GM12878 (cell line): ENCODE data around the gene ACTN2. TPM values are rescaled to one million over a fixed set of nuclear protein-coding genes. Genes with fewer than 3 reads are reported as not detected.
"Not testable (repeated sequence)": the region's sequence is repeated elsewhere in the genome, so short reads cannot be mapped to it uniquely, and the experiment has no call there.

Experiments
- ATAC-seq: fragments of 200-7000 bp; cut with Tn5 transposase; 3 replicates; pipeline ENCODE4 v1.9.1; 2020; ENCODE audit warnings: mild to moderate bottlenecking, moderate library complexity
- BruUV-seq: library from RNA; stranded (reverse); fragments of 400-500 nt; replicated peaks from 2 replicates; lab custom pipeline; 2021; lab: Mats Ljungman, UMichigan
- CTCF ChIA-PET: fragments of 300-600 bp; sonication (Branson Sonifier 250); formaldehyde crosslinking; extraction: SDS; loops from one replicate; lab custom pipeline; 2021; ENCODE audit warnings: inconsistent platforms; lab: Yijun Ruan, JAX
- POLR2A ChIA-PET: fragments of 350-600 bp; formaldehyde crosslinking; extraction: SDS; loops from one replicate; lab custom pipeline; 2021; ENCODE audit warnings: inconsistent platforms; lab: Charles Lee
- RAD21 ChIA-PET: fragments of 300-600 bp; sonication (Branson Sonifier 250); formaldehyde crosslinking; loops from one replicate; lab custom pipeline; 2023; ENCODE audit warnings: antibody characterized with exemption; ENCODE audit not compliant: unreplicated experiment; lab: Charles Lee
- SMC1A ChIA-PET: fragments of 300-600 bp; sonication (Branson Sonifier 250); formaldehyde crosslinking; loops from one replicate; lab custom pipeline; 2023; ENCODE audit not compliant: unreplicated experiment, uncharacterized antibody; lab: Charles Lee
- DNase-seq: peaks from one replicate; pipeline ENCODE4 v3.0.0-alpha.2; 2011; ENCODE audit warnings: low read depth, low spot score
- FAIRE-seq: peaks from 3 replicates; lab custom pipeline; 2011; peaks lifted over from hg19 to GRCh38; lab: Jason Lieb, UNC
- H2AFZ ChIP-seq: 2 replicates; pipeline ENCODE4 v1.6.0; 2011; ENCODE audit warnings: low read depth, low read length, control low read depth; ENCODE audit not compliant: control insufficient read depth
- H3K27ac ChIP-seq: 2 replicates; pipeline ENCODE4 v1.5.1; 2011; ENCODE audit warnings: control low read depth; ENCODE audit not compliant: control insufficient read depth, insufficient read depth
- H3K27me3 ChIP-seq, 2 experiments: replicated peaks in 1 of 2; 2 replicates each; pipeline versions ENCODE4 v1.6.0 to v1.6.1; 2011; ENCODE audit warnings: low read length in 1 of 2; ENCODE audit not compliant: control insufficient read depth in 2 of 2, insufficient read depth in 2 of 2
- H3K36me3 ChIP-seq, 2 experiments: 2 replicates each; pipeline ENCODE4 v1.5.1; 2011; ENCODE audit warnings: low read length in 1 of 2; ENCODE audit not compliant: control insufficient read depth in 2 of 2, insufficient read depth in 2 of 2
- H3K4me1 ChIP-seq: 2 replicates; pipeline ENCODE4 v1.6.1; 2011; ENCODE audit warnings: mild to moderate bottlenecking, low read length, moderate library complexity, mixed read lengths; ENCODE audit not compliant: control insufficient read depth, insufficient read depth
- H3K4me2 ChIP-seq: 2 replicates; pipeline ENCODE4 v1.6.0; 2011; ENCODE audit warnings: control low read depth; ENCODE audit not compliant: control insufficient read depth, insufficient read depth
- H3K4me3 ChIP-seq: fragments of 200-600 bp; sonication (generic); 2 replicates; pipeline ENCODE4 v1.5.1; 2016
- H3K79me2 ChIP-seq: 2 replicates; pipeline ENCODE4 v1.6.0; 2011; ENCODE audit warnings: low read length; ENCODE audit not compliant: control insufficient read depth, insufficient read depth
- H3K9ac ChIP-seq: 2 replicates; pipeline ENCODE4 v1.8.0; 2011; ENCODE audit warnings: low read length, control low read depth, mixed read lengths; ENCODE audit not compliant: control insufficient read depth, insufficient read depth
- H3K9me3 ChIP-seq: replicated peaks from 3 replicates; pipeline ENCODE4 v1.5.1; 2011; ENCODE audit warnings: mild to moderate bottlenecking, low read length; ENCODE audit not compliant: control insufficient read depth, insufficient read depth
- H4K20me1 ChIP-seq: 2 replicates; pipeline ENCODE4 v1.6.0; 2011; ENCODE audit not compliant: control insufficient read depth, insufficient read depth
- ASH2L ChIP-seq: fragments of 300-600, 200-600 bp; sonication (generic); IDR thresholded peaks from 2 replicates; pipeline ENCODE4 v1.6.1; 2017; ENCODE audit warnings: low read depth, mild to moderate bottlenecking, borderline replicate concordance
- FOXK2 ChIP-seq: fragments of 450-650 bp; IDR thresholded peaks from 2 replicates; pipeline ENCODE4 v1.6.1; 2017; ENCODE audit warnings: mild to moderate bottlenecking, moderate library complexity
- GABPA ChIP-seq: IDR thresholded peaks from 2 replicates; pipeline ENCODE4 v1.6.1; 2014; ENCODE audit warnings: antibody characterized with exemption, low read depth, mild to moderate bottlenecking, inconsistent platforms
- IRF4 ChIP-seq: IDR thresholded peaks from 2 replicates; pipeline ENCODE4 v1.6.1; 2011; ENCODE audit warnings: low read depth, low read length
- NBN ChIP-seq: fragments of 450-650 bp; IDR thresholded peaks from 2 replicates; pipeline ENCODE4 v1.6.1; 2016
- PBX3 ChIP-seq: IDR thresholded peaks from 2 replicates; pipeline ENCODE4 v1.6.1; 2011; ENCODE audit warnings: mild to moderate bottlenecking, low read depth, low read length, moderate library complexity; ENCODE audit not compliant: insufficient replicate concordance
- PML ChIP-seq: IDR thresholded peaks from 2 replicates; pipeline ENCODE4 v1.6.1; 2012; ENCODE audit warnings: low read length, inconsistent platforms
- SP1 ChIP-seq: IDR thresholded peaks from one replicate; pipeline ENCODE4 v1.6.1; 2011; ENCODE audit warnings: low read depth, low read length
- TCF3 ChIP-seq: IDR thresholded peaks from 2 replicates; pipeline ENCODE4 v1.6.1; 2012; ENCODE audit warnings: low read depth, mild to moderate bottlenecking, low read length, borderline replicate concordance; ENCODE audit not compliant: insufficient read depth
- WGBS: methylation state at CpG from one replicate; pipeline ENCODE4 v1.1.6; 2016; ENCODE audit warnings: low lambda C conversion rate; ENCODE audit not compliant: insufficient replicate concordance, insufficient coverage; ENCODE audit errors: missing lambda C conversion rate; 5-methylcytosine and 5-hydroxymethylcytosine counted together
- in situ Hi-C: fragments of 300-500 bp; cut with MboI; formaldehyde crosslinking; loops from 9 replicates; pipeline ENCODE4 v1.14.3; 2018; ENCODE audit warnings: mixed read lengths
- intact Hi-C: fragments of 100-400 bp; cut with micrococcal nuclease; formaldehyde crosslinking; loops from one replicate; pipeline ENCODE4 v1.14.2; 2022; ENCODE audit not compliant: unreplicated experiment
- polyA plus RNA-seq, 11 experiments: library from polyadenylated mRNA; depleted of rRNA in 4 of 11; unstranded in 6 of 11; stranded (reverse) in 5 of 11; fragments of >200 nt; fragmentation: Nextera tagmentation in 4 of 11; fragmentation: Illumina TruSeq in 1 of 11; extraction: Ambion mirVana in 4 of 11; extraction: Trizol in 1 of 11; gene quantifications; 1 replicate in 1 of 11; 2 replicates in 10 of 11; pipeline versions ENCODE4 v1.2.1 to v1.2.3, GENCODE V29; 2011 to 2016; ENCODE audit warnings: inconsistent platforms in 2 of 11, missing spikeins in 2 of 11, low read depth in 1 of 11
- total RNA-seq, 4 experiments: library from RNA; depleted of rRNA in 3 of 4; stranded (reverse); fragments of >200 nt in 3 of 4; fragmentation: Illumina TruSeq in 1 of 4; extraction: Trizol in 1 of 4; gene quantifications; 2 replicates each; pipeline versions ENCODE4 v1.2.1 to v1.2.3, GENCODE V29; 2013 to 2021

Gene ACTN2
- total and polyA plus RNA-seq, 10 of the 15 experiments (the other 5 are each of a cell fraction or from before 2014, with no cell fraction given): 0.10 TPM; not detected in 9

GRCh38 chr1:236668909-236669308, 17.4 kb upstream of the ACTN2 start:
- H4K20me1 ChIP-seq, ATAC-seq, FAIRE-seq, H3K9me3 ChIP-seq, in situ Hi-C loops, H3K4me2 ChIP-seq, H3K36me3 ChIP-seq, POLR2A ChIA-PET, H3K27me3 ChIP-seq, H3K9ac ChIP-seq, intact Hi-C loops, DNase-seq, H2AFZ ChIP-seq, H3K4me3 ChIP-seq, H3K79me2 ChIP-seq, RAD21 ChIA-PET, H3K27ac ChIP-seq, BruUV-seq, H3K4me1 ChIP-seq, CTCF ChIA-PET: not testable (repeated sequence)
- WGBS: 41% methylated on average over 5 of the region's 5 CpGs
- SMC1A ChIA-PET: interaction anchor here (0.6 kb wide), 1 partner anchor 36 kb away, joined by 3 read pairs; no protein-coding TSS in a partner anchor

GRCh38 chr1:236670060-236670459, 16.2 kb upstream of the ACTN2 start:
- WGBS: 34% methylated on average over 7 of the region's 7 CpGs
- FAIRE-seq (no peak), ATAC-seq (no peak), DNase-seq (no peak)
- in situ Hi-C loops: no loop called here
- ChIA-PET SMC1A (interaction anchor here (0.6 to 0.9 kb wide), 2 partner anchors 10 to 13 kb away, joined by 3 read pairs; no protein-coding TSS in a partner anchor), RAD21 (no interaction called here), POLR2A (no interaction called here), CTCF (no interaction called here)
- H3K79me2 ChIP-seq: no peaks in the 10 kb centered on the region
- H2AFZ ChIP-seq: no peak overlapping the region
- H3K27ac ChIP-seq: no peak overlapping the region
- H3K4me3 ChIP-seq: no peak overlapping the region
- intact Hi-C loops: no loop called here
- no peak overlapping the region for H3K9ac ChIP-seq
- H3K4me1 ChIP-seq: no peaks in the 10 kb centered on the region
- H3K9me3 ChIP-seq: no peaks in the 10 kb centered on the region
- no peaks in the 10 kb centered on the region for H4K20me1 ChIP-seq
- H3K27me3 ChIP-seq: no peaks in the 10 kb centered on the region
- H3K4me2 ChIP-seq: no peak overlapping the region
- H3K36me3 ChIP-seq: no peaks in the 10 kb centered on the region
- BruUV-seq: no TSS peak
- TF ChIP-seq IRF4: no peak
- TF ChIP-seq GABPA: no peak
- no peak for TF ChIP-seq SP1
- no peak for TF ChIP-seq TCF3
- TF ChIP-seq NBN: no peak
- no peak for TF ChIP-seq PBX3
- TF ChIP-seq ASH2L: no peak
- no peak for TF ChIP-seq FOXK2
- no peak for TF ChIP-seq PML
- TF ChIP-seq, all 136 proteins: peak for 0
